ENCODE data around the gene HEATR5B.

- TF ChIP-seq CTCF (IDR thresholded peaks at IDR 0.05) (no peak), EZH2 (IDR thresholded peaks at IDR 0.05; ENCODE audit: borderline replicate concordance, insufficient read depth, low read depth, low read length, poor library complexity, severe bottlenecking) (no peak)
Observed at GRCh38 chr2:37117566-37117965, 33.4 kb upstream of the HEATR5B start.
